Femur (tissue), 1 donor: Measurements from ENCODE around the gene TSPYL2.

Experiments used
- DNase-seq: peaks from one replicate; pipeline ENCODE4 v3.0.0-alpha.2; 2017

Gene TSPYL2

GRCh38 chrX:53126377-53126776 is 44.2 kb downstream of the TSPYL2 start:
- no peak for DNase-seq

DNA sequence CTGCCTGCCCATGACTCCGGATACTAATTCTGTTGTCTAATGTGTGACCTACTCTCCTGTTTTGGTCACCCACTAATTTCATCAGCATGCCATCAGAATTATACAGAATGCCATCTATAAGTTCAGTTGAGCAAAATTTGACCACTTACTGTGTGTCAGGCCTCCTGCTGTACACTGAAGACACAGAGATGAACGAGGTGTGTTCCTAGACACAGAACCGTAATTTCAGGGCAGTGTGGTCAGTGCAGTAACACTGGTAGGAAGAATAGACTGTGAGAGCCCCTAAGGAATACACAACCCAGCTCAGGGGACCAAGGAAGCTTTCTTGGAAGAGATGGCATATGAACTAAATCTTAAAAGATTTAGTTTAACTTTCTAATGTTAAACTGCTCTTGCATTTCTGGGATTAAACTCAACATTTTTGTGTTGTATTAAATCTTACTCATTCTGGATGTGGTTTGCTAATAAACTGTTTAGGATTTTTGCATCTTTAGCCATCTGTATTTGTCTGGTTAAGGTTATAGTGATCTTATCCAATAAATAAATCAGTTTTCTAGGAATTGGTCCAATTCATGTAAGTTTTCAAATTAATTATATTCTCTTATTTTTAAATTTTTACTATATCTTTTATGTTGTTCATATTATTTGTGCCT is 46.1 kb downstream of the TSPYL2 start:
- no peak for DNase-seq

GRCh38 chrX:53133400-53133799 is 51.2 kb downstream of the TSPYL2 start:
- DNase-seq: no peak

DNA sequence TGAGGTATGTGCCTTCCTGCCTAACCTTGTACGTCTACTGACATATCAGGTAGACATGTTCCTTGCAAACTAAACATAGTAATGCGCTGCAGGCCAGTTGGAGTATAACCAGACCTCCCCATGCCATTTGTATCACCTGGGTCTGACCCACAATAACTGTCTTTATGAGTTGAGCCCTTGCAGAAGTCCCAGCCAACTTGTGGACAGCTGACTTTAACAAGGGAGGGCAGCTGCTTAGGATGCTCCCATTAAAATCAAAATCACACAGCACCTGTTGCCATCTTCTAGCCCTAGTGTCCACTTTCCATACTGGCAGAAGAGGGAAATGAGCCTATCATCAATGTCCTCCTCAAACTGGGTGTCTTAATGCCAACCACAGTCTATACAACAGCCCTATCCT is 53.4 kb downstream of the TSPYL2 start:
- DNase-seq: no peak
